ENCODE measurements around the gene ODAD2.

- TF ChIP-seq POLR2A (IDR thresholded peaks at IDR 0.05) (no peak), CTCF (IDR thresholded peaks at IDR 0.05) (no peak), POLR2AphosphoS5 (IDR thresholded peaks at IDR 0.05) (no peak), EP300 (IDR thresholded peaks at IDR 0.05; ENCODE audit: low read depth) (no peak)
These were observed 12.1 kb downstream of the ODAD2 start for GRCh38 chr10:27986821-27987220.

All from transverse colon (tissue), 4 donors.